GM21367 (cell line): ENCODE data around the gene CFAP300.

Experiments
- ATAC-seq: cut with Tn5 transposase; IDR thresholded peaks from one replicate; pipeline ENCODE4 v1.9.1; 2021; ENCODE audit not compliant: unreplicated experiment

CFAP300 gene

GRCh38 chr11:102071497-102072472, 24.5 kb downstream of the CFAP300 start:
- no peak for ATAC-seq

GRCh38 chr11:102073253-102073652, 26.0 kb downstream of the CFAP300 start:
- no peak for ATAC-seq

GRCh38 chr11:102079625-102080024, 32.4 kb downstream of the CFAP300 start:
- ATAC-seq, result no peak

GRCh38 chr11:102081313-102081712, 34.1 kb downstream of the CFAP300 start:
- no peak for ATAC-seq

GRCh38 chr11:102085864-102086551, 38.8 kb downstream of the CFAP300 start:
- ATAC-seq, result no peak

- no peak for ATAC-seq
These were observed 49.9 kb downstream of the CFAP300 start for GRCh38 chr11:102097186-102097585.

- ATAC-seq, result no peak
These were observed 52.5 kb downstream of the CFAP300 start for GRCh38 chr11:102099755-102100154.

GRCh38 chr11:102108734-102109440, 61.6 kb downstream of the CFAP300 start:
- ATAC-seq, result no peak

GRCh38 chr11:102109896-102110760, 62.9 kb downstream of the CFAP300 start, which contains the start of gene YAP1:
YAP1 (plus strand) TSS chr11:102110447; CDS start chr11:102110849, 402 bp downstream.
- peak; percentile 83 for ATAC-seq

- ATAC-seq, result no peak
These were observed 63.4 kb downstream of the CFAP300 start for GRCh38 chr11:102110761-102111010.

GRCh38 chr11:102111011-102111786, 64.0 kb downstream of the CFAP300 start:
- no peak for ATAC-seq

- no peak for ATAC-seq
These were observed 64.7 kb downstream of the CFAP300 start for GRCh38 chr11:102111787-102112508.

GRCh38 chr11:102112509-102112821, 65.2 kb downstream of the CFAP300 start:
- ATAC-seq, result no peak

GRCh38 chr11:102114032-102114431, 66.8 kb downstream of the CFAP300 start:
- no peak for ATAC-seq

GRCh38 chr11:102115557-102115956, 68.3 kb downstream of the CFAP300 start:
- ATAC-seq, result no peak

- no peak for ATAC-seq
These were observed 69.4 kb downstream of the CFAP300 start for GRCh38 chr11:102116453-102117205.

GRCh38 chr11:102117472-102118113, 70.4 kb downstream of the CFAP300 start:
- ATAC-seq, result no peak

GRCh38 chr11:102118937-102119336, 71.7 kb downstream of the CFAP300 start:
- ATAC-seq, result no peak
